K562 (cell line): ENCODE data around the gene MYMX. TPM values are rescaled to one million over a fixed set of nuclear protein-coding genes. Genes with fewer than 3 reads are reported as not detected.

Source experiments
- CSDE1 ChIP-seq, 2 experiments: fragments of 450-650 bp; IDR thresholded peaks; 2 replicates each; pipeline ENCODE4 v1.6.1; 2016; ENCODE audit warnings: mild to moderate bottlenecking in 1 of 2
- DMBX1 ChIP-seq: fragments of 250-450 bp; sonication (Bioruptor Pico); IDR thresholded peaks from 2 replicates; pipeline ENCODE4 v1.8.0; 2022; ENCODE audit warnings: inconsistent platforms, mild to moderate bottlenecking, moderate library complexity, borderline replicate concordance
- E2F3 ChIP-seq: fragments of 250-450 bp; sonication (Bioruptor Pico); IDR thresholded peaks from 2 replicates; pipeline ENCODE4 v1.4.0; 2020; ENCODE audit warnings: mild to moderate bottlenecking
- HDAC8 ChIP-seq: fragments of 450-650 bp; IDR thresholded peaks from 2 replicates; pipeline ENCODE4 v1.6.1; 2016; ENCODE audit warnings: mild to moderate bottlenecking, missing genetic modification characterization, moderate library complexity, missing compliant biosample characterization
- KDM2B ChIP-seq: fragments of 250-450 bp; sonication (Bioruptor Pico); IDR thresholded peaks from 2 replicates; pipeline ENCODE4 v1.8.0; 2021; ENCODE audit warnings: mild to moderate bottlenecking, moderate library complexity
- MTA2 ChIP-seq: fragments of 450-650 bp; IDR thresholded peaks from 2 replicates; pipeline ENCODE4 v1.6.1; 2016; ENCODE audit warnings: low read depth
- PTTG1 ChIP-seq: fragments of 450-650 bp; IDR thresholded peaks from 2 replicates; pipeline ENCODE4 v1.6.1; 2016; ENCODE audit warnings: low read depth, mild to moderate bottlenecking, missing genetic modification characterization, missing compliant biosample characterization
- RBM14 ChIP-seq: fragments of 200-400 bp; formaldehyde crosslinking; IDR thresholded peaks from 2 replicates; pipeline ENCODE4 v1.6.1; 2018; ENCODE audit warnings: low read depth, mild to moderate bottlenecking, low read length, moderate library complexity, borderline replicate concordance; ENCODE audit not compliant: insufficient read depth
- SNRNP70 ChIP-seq: fragments of 200-400 bp; formaldehyde crosslinking; optimal IDR thresholded peaks from 2 replicates; pipeline ENCODE3; 2017; ENCODE audit warnings: low read depth, low read length
- SP1 ChIP-seq: sonication (generic); formaldehyde crosslinking; IDR thresholded peaks from 2 replicates; pipeline ENCODE4 v1.8.1; 2022; ENCODE audit warnings: mild to moderate bottlenecking, missing genetic modification reagents
- ZBTB1 ChIP-seq: sonication (generic); formaldehyde crosslinking; IDR thresholded peaks from 2 replicates; pipeline ENCODE4 v1.8.1; 2023; ENCODE audit warnings: missing genetic modification reagents, low read depth, mild to moderate bottlenecking, borderline replicate concordance
- ZFP1 ChIP-seq: fragments of 450-650 bp; formaldehyde crosslinking; IDR thresholded peaks from 2 replicates; pipeline ENCODE4 v1.4.0; 2020; ENCODE audit warnings: mild to moderate bottlenecking, mixed read lengths
- ZNF224 ChIP-seq: sonication (generic); formaldehyde crosslinking; IDR thresholded peaks from 2 replicates; pipeline ENCODE4 v1.8.0; 2022; ENCODE audit warnings: mild to moderate bottlenecking, missing genetic modification reagents
- ZNF311 ChIP-seq: fragments of 250-450 bp; sonication (Bioruptor Pico); IDR thresholded peaks from 2 replicates; pipeline ENCODE4 v1.4.0; 2020; ENCODE audit warnings: mild to moderate bottlenecking, moderate library complexity
- ZNF347 ChIP-seq: fragments of 450-650 bp; formaldehyde crosslinking; IDR thresholded peaks from 2 replicates; pipeline ENCODE4 v1.4.0; 2020; ENCODE audit warnings: low read depth, mild to moderate bottlenecking, moderate library complexity
- ZNF766 ChIP-seq: fragments of 200-800 bp; sonication (Bioruptor generic); conservative IDR thresholded peaks from 2 replicates; pipeline ENCODE4 v1.6.1; 2016; ENCODE audit warnings: missing genetic modification characterization, missing compliant biosample characterization
- polyA plus RNA-seq, 8 experiments: library from polyadenylated mRNA; depleted of rRNA in 4 of 8; stranded (reverse) in 5 of 8; unstranded in 3 of 8; fragments of >200 nt; fragmentation: Nextera tagmentation in 2 of 8; fragmentation: Illumina TruSeq in 1 of 8; extraction: Ambion mirVana in 2 of 8; extraction: Trizol in 1 of 8; gene quantifications; 2 replicates each; pipeline versions ENCODE4 v1.2.1 to v1.2.3, GENCODE V29; 2011 to 2014; ENCODE audit warnings: inconsistent platforms in 1 of 8, missing spikeins in 1 of 8
- total RNA-seq, 7 experiments: library from RNA; depleted of rRNA in 6 of 7; stranded (reverse); fragments of >200 nt in 6 of 7; fragmentation: Illumina TruSeq in 2 of 7; extraction: Trizol in 2 of 7; gene quantifications; 2 replicates each; pipeline versions ENCODE4 v1.2.1 to v1.2.3, GENCODE V29; 2011 to 2021; ENCODE audit warnings: low replicate concordance in 1 of 7
- TF ChIP-seq, protein P1 (sequence below): sonication (generic); formaldehyde crosslinking; IDR thresholded peaks from 2 replicates; pipeline ENCODE4 v1.4.0; 2020; ENCODE audit warnings: mild to moderate bottlenecking, missing genetic modification reagents
- TF ChIP-seq, protein P2 (sequence below): fragments of 450-650 bp; formaldehyde crosslinking; IDR thresholded peaks from 2 replicates; pipeline ENCODE4 v1.4.0; 2020; ENCODE audit warnings: mild to moderate bottlenecking, moderate library complexity
- TF ChIP-seq, protein P3 (sequence below): fragments of 250-450 bp; sonication (Bioruptor Pico); IDR thresholded peaks from 2 replicates; pipeline ENCODE4 v1.8.0; 2021; ENCODE audit warnings: moderate library complexity, mild to moderate bottlenecking, inconsistent platforms
- TF ChIP-seq, protein P4 (sequence below): sonication (generic); formaldehyde crosslinking; IDR thresholded peaks from 2 replicates; pipeline ENCODE4 v1.8.1; 2023; ENCODE audit warnings: mild to moderate bottlenecking, missing genetic modification reagents

Gene MYMX
- total and polyA plus RNA-seq, 9 of the 15 experiments (the other 6 are each of a cell fraction or from before 2014, with no cell fraction given): 0.12 TPM; not detected in 8

DNA sequence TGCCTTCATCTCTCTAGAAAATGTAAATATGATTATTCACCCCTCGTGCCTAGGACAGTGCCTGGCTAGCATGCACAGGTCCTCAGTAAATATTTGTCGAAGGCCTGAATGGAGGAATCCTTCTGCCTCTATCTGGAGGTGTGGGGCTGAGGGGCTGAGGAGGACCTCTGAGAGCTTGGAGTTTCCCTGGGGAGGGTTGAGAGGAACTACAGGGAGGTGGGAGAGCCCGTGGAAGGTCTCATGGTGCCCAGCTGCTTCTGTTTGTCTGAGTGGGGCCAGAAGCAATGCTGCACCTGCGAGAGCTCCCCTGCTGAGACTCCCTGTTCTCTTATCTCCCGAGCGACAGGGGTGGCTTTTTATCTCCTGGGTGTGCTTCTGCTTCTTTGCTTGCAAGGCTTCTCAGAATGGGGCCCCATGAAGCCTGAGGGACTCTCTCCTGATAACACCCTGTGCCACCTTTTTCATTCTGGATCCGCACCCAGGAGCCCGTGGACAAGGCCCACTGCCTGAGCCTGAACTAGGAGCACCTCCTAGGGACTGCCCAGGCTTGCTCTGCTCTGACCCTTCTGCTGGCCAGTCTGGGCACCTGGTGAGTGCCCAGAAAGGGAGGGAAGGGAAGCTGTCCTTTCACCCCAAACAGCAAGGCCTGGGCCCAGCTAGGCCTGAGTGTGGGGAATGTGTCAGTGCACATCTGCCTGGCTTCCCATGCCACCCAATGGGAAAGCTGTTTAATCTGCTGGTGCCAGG is 9.0 kb downstream of the MYMX start (continued):
- TF ChIP-seq, protein P1, sequence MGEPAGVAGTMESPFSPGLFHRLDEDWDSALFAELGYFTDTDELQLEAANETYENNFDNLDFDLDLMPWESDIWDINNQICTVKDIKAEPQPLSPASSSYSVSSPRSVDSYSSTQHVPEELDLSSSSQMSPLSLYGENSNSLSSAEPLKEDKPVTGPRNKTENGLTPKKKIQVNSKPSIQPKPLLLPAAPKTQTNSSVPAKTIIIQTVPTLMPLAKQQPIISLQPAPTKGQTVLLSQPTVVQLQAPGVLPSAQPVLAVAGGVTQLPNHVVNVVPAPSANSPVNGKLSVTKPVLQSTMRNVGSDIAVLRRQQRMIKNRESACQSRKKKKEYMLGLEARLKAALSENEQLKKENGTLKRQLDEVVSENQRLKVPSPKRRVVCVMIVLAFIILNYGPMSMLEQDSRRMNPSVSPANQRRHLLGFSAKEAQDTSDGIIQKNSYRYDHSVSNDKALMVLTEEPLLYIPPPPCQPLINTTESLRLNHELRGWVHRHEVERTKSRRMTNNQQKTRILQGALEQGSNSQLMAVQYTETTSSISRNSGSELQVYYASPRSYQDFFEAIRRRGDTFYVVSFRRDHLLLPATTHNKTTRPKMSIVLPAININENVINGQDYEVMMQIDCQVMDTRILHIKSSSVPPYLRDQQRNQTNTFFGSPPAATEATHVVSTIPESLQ (CRISPR knock-in tag): no peak
- TF ChIP-seq, protein P2, sequence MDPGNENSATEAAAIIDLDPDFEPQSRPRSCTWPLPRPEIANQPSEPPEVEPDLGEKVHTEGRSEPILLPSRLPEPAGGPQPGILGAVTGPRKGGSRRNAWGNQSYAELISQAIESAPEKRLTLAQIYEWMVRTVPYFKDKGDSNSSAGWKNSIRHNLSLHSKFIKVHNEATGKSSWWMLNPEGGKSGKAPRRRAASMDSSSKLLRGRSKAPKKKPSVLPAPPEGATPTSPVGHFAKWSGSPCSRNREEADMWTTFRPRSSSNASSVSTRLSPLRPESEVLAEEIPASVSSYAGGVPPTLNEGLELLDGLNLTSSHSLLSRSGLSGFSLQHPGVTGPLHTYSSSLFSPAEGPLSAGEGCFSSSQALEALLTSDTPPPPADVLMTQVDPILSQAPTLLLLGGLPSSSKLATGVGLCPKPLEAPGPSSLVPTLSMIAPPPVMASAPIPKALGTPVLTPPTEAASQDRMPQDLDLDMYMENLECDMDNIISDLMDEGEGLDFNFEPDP (CRISPR knock-in tag): no peak
- TF ChIP-seq, protein P3, sequence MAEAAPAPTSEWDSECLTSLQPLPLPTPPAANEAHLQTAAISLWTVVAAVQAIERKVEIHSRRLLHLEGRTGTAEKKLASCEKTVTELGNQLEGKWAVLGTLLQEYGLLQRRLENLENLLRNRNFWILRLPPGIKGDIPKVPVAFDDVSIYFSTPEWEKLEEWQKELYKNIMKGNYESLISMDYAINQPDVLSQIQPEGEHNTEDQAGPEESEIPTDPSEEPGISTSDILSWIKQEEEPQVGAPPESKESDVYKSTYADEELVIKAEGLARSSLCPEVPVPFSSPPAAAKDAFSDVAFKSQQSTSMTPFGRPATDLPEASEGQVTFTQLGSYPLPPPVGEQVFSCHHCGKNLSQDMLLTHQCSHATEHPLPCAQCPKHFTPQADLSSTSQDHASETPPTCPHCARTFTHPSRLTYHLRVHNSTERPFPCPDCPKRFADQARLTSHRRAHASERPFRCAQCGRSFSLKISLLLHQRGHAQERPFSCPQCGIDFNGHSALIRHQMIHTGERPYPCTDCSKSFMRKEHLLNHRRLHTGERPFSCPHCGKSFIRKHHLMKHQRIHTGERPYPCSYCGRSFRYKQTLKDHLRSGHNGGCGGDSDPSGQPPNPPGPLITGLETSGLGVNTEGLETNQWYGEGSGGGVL: no peak
- TF ChIP-seq DMBX1 (CRISPR knock-in tag) (peak; percentile 94), SP1 (CRISPR knock-in tag) (no peak), RBM14 (no peak), ZFP1 (CRISPR knock-in tag) (no peak), KDM2B (CRISPR knock-in tag) (no peak), ZNF311 (CRISPR knock-in tag) (no peak), CSDE1 (IDR thresholded peaks at IDR 0.05) (no peak), ZNF347 (CRISPR knock-in tag) (no peak), MTA2 (peak; percentile 93), ZNF766 (CRISPR knock-in tag) (peak; percentile 89), E2F3 (no peak), ZNF224 (CRISPR knock-in tag) (no peak), HDAC8 (tag) (no peak), PTTG1 (tag) (no peak), SNRNP70 (no peak), ZBTB1 (CRISPR knock-in tag) (0 out of 2 replicates have a peak, but pooled peaks have one; percentile 36)
- TF ChIP-seq, protein P4, sequence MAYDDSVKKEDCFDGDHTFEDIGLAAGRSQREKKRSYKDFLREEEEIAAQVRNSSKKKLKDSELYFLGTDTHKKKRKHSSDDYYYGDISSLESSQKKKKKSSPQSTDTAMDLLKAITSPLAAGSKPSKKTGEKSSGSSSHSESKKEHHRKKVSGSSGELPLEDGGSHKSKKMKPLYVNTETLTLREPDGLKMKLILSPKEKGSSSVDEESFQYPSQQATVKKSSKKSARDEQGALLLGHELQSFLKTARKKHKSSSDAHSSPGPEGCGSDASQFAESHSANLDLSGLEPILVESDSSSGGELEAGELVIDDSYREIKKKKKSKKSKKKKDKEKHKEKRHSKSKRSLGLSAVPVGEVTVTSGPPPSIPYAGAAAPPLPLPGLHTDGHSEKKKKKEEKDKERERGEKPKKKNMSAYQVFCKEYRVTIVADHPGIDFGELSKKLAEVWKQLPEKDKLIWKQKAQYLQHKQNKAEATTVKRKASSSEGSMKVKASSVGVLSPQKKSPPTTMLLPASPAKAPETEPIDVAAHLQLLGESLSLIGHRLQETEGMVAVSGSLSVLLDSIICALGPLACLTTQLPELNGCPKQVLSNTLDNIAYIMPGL (CRISPR knock-in tag): no peak
